Spleen (tissue), 11 donors: ENCODE results near the gene GREB1L. TPM values are rescaled to one million over a fixed set of nuclear protein-coding genes. Genes with fewer than 3 reads are reported as not detected.
"Not testable (repeated sequence)": the region's sequence is repeated elsewhere in the genome, so short reads cannot be mapped to it uniquely, and the experiment has no call there.

Experiments used
- DNase-seq: peaks from one replicate; pipeline ENCODE4 v3.0.0-alpha.2; 2020
- H3K27ac ChIP-seq, 8 donors: fragments of 200-600 bp; sonication (generic) in 7 of 8; 1 replicate in 4 of 8; 2 replicates in 4 of 8; pipeline versions ENCODE4 v1.5.0 to v1.8.0; 2016 to 2021; ENCODE audit warnings: inconsistent platforms in 4 of 8, mild to moderate bottlenecking in 4 of 8, moderate library complexity in 1 of 8
- H3K27me3 ChIP-seq, 7 donors: fragments of 200-600 bp; sonication (generic) in 6 of 7; replicated peaks in 1 of 7; 1 replicate in 4 of 7; 2 replicates in 3 of 7; pipeline versions ENCODE4 v1.5.0 to v1.8.0; 2016 to 2021; ENCODE audit warnings: inconsistent platforms in 3 of 7, mild to moderate bottlenecking in 1 of 7
- H3K36me3 ChIP-seq, 6 donors: fragments of 200-600 bp; sonication (generic) in 5 of 6; 1 replicate in 4 of 6; 2 replicates in 2 of 6; pipeline versions ENCODE4 v1.5.0 to v1.8.0; 2016 to 2021; ENCODE audit warnings: inconsistent platforms in 2 of 6
- H3K4me1 ChIP-seq, 6 donors: fragments of 200-600 bp; sonication (generic) in 5 of 6; 1 replicate in 3 of 6; 2 replicates in 3 of 6; pipeline versions ENCODE4 v1.5.0 to v1.8.0; 2016 to 2021; ENCODE audit warnings: inconsistent platforms in 3 of 6
- H3K4me3 ChIP-seq, 8 donors: fragments of 200-600 bp; sonication (generic) in 7 of 8; 1 replicate in 4 of 8; 2 replicates in 4 of 8; pipeline versions ENCODE4 v1.5.0 to v1.8.0; 2016 to 2021; ENCODE audit warnings: inconsistent platforms in 4 of 8, mild to moderate bottlenecking in 4 of 8, moderate library complexity in 2 of 8
- H3K9me3 ChIP-seq, 8 donors: fragments of 200-600 bp; sonication (generic) in 7 of 8; 1 replicate in 4 of 8; 2 replicates in 4 of 8; pipeline versions ENCODE4 v1.5.0 to v1.8.0; 2016 to 2021; ENCODE audit warnings: inconsistent platforms in 4 of 8
- POLR2A ChIP-seq, 3 donors: fragments of 450-650 bp; IDR thresholded peaks; one replicate each; pipeline ENCODE4 v1.5.1; 2017; ENCODE audit warnings: antibody characterized with exemption in 3 of 3, mild to moderate bottlenecking in 1 of 3
- POLR2AphosphoS5 ChIP-seq, 3 donors: sonication (generic); formaldehyde crosslinking; IDR thresholded peaks; one replicate each; pipeline ENCODE4 v1.5.1; 2017; ENCODE audit warnings: antibody characterized with exemption in 3 of 3
- WGBS, 5 donors: extraction: QIAGEN DNeasy Blood & Tissue Kit in 3 of 5; methylation state at CpG; one replicate each; pipeline versions ENCODE4 v1.1.5 to v1.1.7; 2013 to 2018; 5-methylcytosine and 5-hydroxymethylcytosine counted together
- intact Hi-C: fragments of 100-400 bp; cut with DNase I; formaldehyde crosslinking; loops from one replicate; pipeline ENCODE4 v1.15.0; 2023; ENCODE audit warnings: low total_unique reads
- polyA plus RNA-seq, 3 donors: library from polyadenylated mRNA; stranded (reverse); fragments of 200-250 nt; gene quantifications; one replicate each; pipeline ENCODE4 v1.2.1, GENCODE V29; 2013
- total RNA-seq, 7 donors: library from RNA; depleted of rRNA in 3 of 7; stranded (reverse); fragments of >200 nt in 3 of 7; fragmentation: NEBNext Ultra II Directional in 4 of 7; extraction: Animal tissue kit (Norgen Biotek cat#: 25700) in 4 of 7; gene quantifications; one replicate each; pipeline versions ENCODE4 v1.1.0 to v1.2.1, GENCODE V29; 2016 to 2021
- TF ChIP-seq, protein P1 (sequence below), 11 experiments: fragments of 200-600 bp in 7 of 11; fragments of 450-650 bp in 4 of 11; sonication (generic) in 4 of 11; IDR thresholded peaks in 8 of 11; conservative IDR thresholded peaks in 3 of 11; 1 replicate in 7 of 11; 2 replicates in 4 of 11; pipeline versions ENCODE4 v1.4.0 to v1.8.0; 2016 to 2021; ENCODE audit warnings: antibody characterized with exemption in 11 of 11, inconsistent platforms in 4 of 11, mild to moderate bottlenecking in 1 of 11
- donor health status: healthy with polysubstance abuse.
- donor health status: DM: no; HTN: no; CAD: no; lungs with moderate emphysema.
- donor health status: DM: no; HTN: no; CAD: no.
- donor health status: Bipolar disorder and iron deficiency.
- donor health status: healthy.
- donor health status: DM: no; HTN: no; CAD: no.
- donor health status: DM: yes; HTN: yes; CAD: no.

GREB1L gene
- total and polyA plus RNA-seq, 10 donors: under 0.01 to 0.79 (median 0.57) TPM

DNA sequence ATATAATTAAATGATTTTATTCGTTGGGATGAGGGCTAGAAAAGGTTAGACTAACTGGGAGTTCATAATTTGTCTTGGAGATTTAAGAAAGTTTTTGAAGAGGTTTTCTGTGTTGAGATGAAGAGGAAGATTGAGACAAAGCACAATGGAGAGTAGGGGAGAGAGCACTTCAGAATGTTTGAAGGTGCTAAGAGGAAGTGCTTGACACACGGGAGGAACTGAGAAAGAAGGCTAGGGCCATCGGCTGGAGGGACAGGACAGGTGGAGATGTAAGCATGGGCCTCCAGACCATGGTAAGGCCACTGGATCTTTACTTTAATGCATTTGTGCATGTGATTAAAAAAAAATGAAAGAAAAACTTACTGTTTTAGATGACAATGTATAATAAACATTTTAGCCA lies 31.5 kb downstream of the GREB1L start:
- no peak for DNase-seq
- Histone ChIP-seq H3K27me3 (no peaks in the 10 kb centered on the region), H3K9me3 (no peaks in the 10 kb centered on the region), H3K4me3 (no peak overlapping the region), H3K4me1 (no peaks in the 10 kb centered on the region), H3K36me3 (no peaks in the 10 kb centered on the region), H3K27ac (no peak overlapping the region)
- intact Hi-C loops: no loop called here
- TF ChIP-seq POLR2A (IDR thresholded peaks at IDR 0.05): no peak
- no peak for TF ChIP-seq POLR2AphosphoS5 (IDR thresholded peaks at IDR 0.05)
- TF ChIP-seq, protein P1, sequence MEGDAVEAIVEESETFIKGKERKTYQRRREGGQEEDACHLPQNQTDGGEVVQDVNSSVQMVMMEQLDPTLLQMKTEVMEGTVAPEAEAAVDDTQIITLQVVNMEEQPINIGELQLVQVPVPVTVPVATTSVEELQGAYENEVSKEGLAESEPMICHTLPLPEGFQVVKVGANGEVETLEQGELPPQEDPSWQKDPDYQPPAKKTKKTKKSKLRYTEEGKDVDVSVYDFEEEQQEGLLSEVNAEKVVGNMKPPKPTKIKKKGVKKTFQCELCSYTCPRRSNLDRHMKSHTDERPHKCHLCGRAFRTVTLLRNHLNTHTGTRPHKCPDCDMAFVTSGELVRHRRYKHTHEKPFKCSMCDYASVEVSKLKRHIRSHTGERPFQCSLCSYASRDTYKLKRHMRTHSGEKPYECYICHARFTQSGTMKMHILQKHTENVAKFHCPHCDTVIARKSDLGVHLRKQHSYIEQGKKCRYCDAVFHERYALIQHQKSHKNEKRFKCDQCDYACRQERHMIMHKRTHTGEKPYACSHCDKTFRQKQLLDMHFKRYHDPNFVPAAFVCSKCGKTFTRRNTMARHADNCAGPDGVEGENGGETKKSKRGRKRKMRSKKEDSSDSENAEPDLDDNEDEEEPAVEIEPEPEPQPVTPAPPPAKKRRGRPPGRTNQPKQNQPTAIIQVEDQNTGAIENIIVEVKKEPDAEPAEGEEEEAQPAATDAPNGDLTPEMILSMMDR (IDR thresholded peaks at IDR 0.05 in 8 of 11, conservative IDR thresholded peaks at IDR 0.05 in 3 of 11): no peak
- 51 to 60% (median 56%) methylated on average over 3 of the region's 3 CpGs for WGBS, 5 donors

GRCh38 chr18:21275645-21276044 lies 33.6 kb downstream of the GREB1L start:
- Histone ChIP-seq H3K36me3 (no peaks in the 10 kb centered on the region), H3K9me3 (no peaks in the 10 kb centered on the region), H3K4me3 (no peak overlapping the region), H3K27me3 (no peaks in the 10 kb centered on the region), H3K27ac (no peak overlapping the region), H3K4me1 (no peaks in the 10 kb centered on the region)
- TF ChIP-seq, protein P1 (IDR thresholded peaks at IDR 0.05 in 8 of 11, conservative IDR thresholded peaks at IDR 0.05 in 3 of 11): no peak
- TF ChIP-seq POLR2A (IDR thresholded peaks at IDR 0.05) (no peak), POLR2AphosphoS5 (IDR thresholded peaks at IDR 0.05) (no peak)
- WGBS, 5 donors: 88 to 97% (median 96%) methylated on average over 7 of the region's 7 CpGs
- DNase-seq: no peak
- intact Hi-C loops: no loop called here

- no peaks in the 10 kb centered on the region for H3K9me3 ChIP-seq
- no peak for TF ChIP-seq POLR2A (IDR thresholded peaks at IDR 0.05)
- no peak for TF ChIP-seq POLR2AphosphoS5 (IDR thresholded peaks at IDR 0.05)
- TF ChIP-seq, protein P1 (IDR thresholded peaks at IDR 0.05 in 8 of 11, conservative IDR thresholded peaks at IDR 0.05 in 3 of 11): no peak
- H3K4me3 ChIP-seq: no peak overlapping the region
- H3K27me3 ChIP-seq: peaks cover 0 to 2% (median 0%) of the 10 kb centered on the region in 7 donors
- intact Hi-C loops: no loop called here
- no peaks in the 10 kb centered on the region for H3K4me1 ChIP-seq
- DNase-seq: no peak
- H3K27ac ChIP-seq: no peak overlapping the region
- WGBS, 5 donors: 91 to 96% (median 93%) methylated on average over 4 of the region's 4 CpGs
- no peaks in the 10 kb centered on the region for H3K36me3 ChIP-seq
Observed at GRCh38 chr18:21277578-21277977, 35.5 kb downstream of the GREB1L start.

DNA sequence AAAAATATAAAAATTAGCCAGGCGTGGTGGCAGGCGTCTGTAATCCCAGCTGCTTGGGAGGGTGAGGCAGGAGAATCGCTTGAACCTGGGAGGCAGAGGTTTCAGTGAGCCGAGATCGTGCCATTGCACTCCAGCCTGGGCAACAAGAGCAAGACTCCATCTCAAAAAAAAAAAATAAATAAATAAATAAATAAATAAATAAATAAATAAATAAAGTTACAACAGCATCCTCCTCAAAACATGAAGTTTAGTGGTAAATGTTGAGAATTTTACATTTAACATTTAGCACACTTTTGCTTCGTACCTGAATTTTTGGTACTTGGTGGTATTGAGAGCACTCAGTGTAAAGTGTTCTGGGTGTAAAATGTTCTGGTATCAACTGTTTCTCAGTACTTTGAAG lies 36.2 kb downstream of the GREB1L start:
- H3K27me3 ChIP-seq, H3K27ac ChIP-seq, DNase-seq, H3K4me3 ChIP-seq, intact Hi-C loops, H3K4me1 ChIP-seq, H3K9me3 ChIP-seq, H3K36me3 ChIP-seq: not testable (repeated sequence)
- 85 to 98% (median 91%) methylated on average over 6 of the region's 6 CpGs for WGBS, 5 donors

- Histone ChIP-seq H3K4me1 (no peaks in the 10 kb centered on the region), H3K9me3 (no peaks in the 10 kb centered on the region), H3K27ac (no peak overlapping the region), H3K4me3 (no peak overlapping the region), H3K27me3 (peaks cover 0 to 7% (median 0%) of the 10 kb centered on the region in 7 donors), H3K36me3 (no peaks in the 10 kb centered on the region)
- TF ChIP-seq POLR2AphosphoS5 (IDR thresholded peaks at IDR 0.05) (no peak), POLR2A (IDR thresholded peaks at IDR 0.05) (no peak)
- TF ChIP-seq, protein P1 (IDR thresholded peaks at IDR 0.05 in 8 of 11, conservative IDR thresholded peaks at IDR 0.05 in 3 of 11): no peak
- DNase-seq: no peak
- intact Hi-C loops: no loop called here
Observed at GRCh38 chr18:21281603-21282002, 39.6 kb downstream of the GREB1L start.
